Middle frontal gyrus (tissue), 1 donor: ENCODE data around the gene KLK14.

ENCODE experiments used
- DNase-seq: peaks from one replicate; pipeline ENCODE4 v3.0.0-alpha.2; 2015; ENCODE audit warnings: low spot score; ENCODE audit errors: extremely low spot score

The KLK14 gene

DNA sequence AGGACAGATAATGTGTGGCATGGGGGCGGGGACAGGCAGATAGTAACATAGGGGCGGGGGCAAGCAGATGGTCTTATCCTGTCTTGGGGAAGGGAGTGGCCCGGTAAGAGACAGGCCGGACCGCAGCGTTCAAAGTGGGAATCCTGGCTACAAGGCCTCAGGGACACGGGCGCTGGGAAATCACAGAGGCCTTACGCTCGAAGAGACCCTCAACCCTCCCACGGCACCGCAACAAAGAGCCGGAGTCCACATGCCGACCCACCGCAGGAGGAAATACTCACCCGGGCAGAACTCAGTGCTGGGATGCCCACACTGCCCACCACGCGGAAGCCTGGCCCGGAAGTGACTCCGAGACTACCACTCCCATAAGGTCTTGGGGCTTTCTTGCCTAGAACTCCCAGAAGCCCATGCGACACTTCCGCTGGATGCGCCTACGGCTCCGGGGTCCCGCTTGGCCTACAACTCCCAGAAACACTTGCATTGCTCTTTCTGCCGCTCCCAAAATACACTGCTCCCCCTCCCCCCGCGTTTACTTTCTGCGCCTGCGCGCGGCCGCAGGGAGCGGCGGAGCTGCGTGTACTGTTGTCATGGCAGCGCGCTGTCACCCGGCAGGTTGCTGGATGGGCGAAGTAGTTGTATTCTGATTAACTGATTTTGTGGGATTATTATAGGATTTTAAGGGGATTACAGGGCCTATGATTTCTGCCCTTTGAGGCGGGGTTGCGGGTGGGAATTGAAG, 25.5 kb upstream of the KLK14 start, which contains the start of gene CTU1:
CTU1 (minus strand) TSS at position 344 of the 739 bp plus-strand sequence. CDS start 3,840 bp downstream, outside the sequence.
- DNase-seq, result peak; percentile 97

DNA sequence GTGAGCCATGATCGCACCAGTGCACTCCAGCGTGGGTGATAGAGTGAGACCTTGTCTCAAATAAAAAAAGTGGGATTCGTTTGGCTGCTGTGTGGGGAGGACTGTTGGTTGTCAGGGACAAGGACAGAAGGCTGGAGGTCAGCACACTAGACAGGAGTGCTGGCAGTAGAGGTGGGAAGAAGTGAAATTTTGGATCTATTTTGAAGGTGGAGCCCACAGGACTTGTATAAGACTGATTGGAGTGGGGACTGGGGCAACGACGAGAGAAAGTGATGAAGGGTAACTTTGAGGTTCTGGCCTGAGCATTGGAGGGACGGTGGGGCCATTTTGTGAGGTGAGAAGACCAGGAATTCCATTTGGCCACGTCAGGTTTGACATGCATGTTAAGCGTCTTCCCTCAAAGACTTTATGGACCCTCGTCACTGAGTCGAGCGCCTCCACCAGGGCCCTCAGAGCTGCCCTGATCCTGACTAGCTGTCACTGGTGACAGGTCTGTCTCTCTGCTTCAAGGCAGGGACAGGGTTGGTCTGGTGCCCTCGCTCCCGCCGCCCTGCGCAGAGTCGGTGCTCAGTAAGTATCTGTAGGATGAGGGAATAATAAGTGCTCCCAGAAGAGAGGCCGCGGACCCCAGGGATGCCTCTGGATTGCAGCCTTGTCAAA, 24.8 kb upstream of the KLK14 start:
- DNase-seq, result no peak

DNA sequence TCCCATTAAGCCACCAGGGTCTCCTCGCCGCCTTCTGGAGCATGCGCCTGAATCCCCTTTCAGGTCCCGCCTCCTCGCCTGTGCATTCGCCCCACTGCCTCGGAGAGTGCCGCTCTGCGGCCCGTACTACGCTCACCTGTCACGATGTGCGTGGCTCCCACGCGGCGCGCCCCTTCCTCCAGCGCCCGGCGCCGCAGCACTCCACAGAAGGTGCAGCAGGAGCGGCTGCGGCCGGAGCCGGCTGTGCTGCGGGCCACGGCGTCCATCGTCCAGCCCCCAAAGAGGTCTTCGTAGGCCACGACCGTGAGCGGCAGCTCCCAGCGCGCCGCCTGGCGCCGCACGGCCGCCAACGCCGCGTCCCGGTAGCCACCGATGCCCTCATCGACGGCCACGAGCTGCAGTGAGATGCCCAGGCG, 21.2 kb upstream of the KLK14 start:
- DNase-seq, result no peak

DNA sequence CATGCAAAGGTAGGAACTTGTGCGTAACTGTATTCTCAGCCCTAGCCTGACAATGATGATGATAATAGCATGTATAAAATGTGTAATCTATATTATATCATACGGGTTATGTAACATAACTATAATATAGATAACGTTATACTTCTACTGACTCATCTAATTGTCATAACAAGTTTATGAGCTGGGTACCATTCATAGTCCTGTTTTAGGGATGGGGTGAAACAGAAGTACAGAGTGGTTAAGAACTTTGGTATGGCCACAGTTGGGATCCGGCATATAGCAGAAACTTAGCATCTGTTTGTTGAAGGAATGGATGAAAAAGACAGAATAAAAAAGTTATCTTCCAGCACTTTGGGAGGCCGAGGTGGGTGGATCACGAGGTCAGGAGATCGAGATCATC, 20.3 kb upstream of the KLK14 start:
- DNase-seq, result no peak

DNA sequence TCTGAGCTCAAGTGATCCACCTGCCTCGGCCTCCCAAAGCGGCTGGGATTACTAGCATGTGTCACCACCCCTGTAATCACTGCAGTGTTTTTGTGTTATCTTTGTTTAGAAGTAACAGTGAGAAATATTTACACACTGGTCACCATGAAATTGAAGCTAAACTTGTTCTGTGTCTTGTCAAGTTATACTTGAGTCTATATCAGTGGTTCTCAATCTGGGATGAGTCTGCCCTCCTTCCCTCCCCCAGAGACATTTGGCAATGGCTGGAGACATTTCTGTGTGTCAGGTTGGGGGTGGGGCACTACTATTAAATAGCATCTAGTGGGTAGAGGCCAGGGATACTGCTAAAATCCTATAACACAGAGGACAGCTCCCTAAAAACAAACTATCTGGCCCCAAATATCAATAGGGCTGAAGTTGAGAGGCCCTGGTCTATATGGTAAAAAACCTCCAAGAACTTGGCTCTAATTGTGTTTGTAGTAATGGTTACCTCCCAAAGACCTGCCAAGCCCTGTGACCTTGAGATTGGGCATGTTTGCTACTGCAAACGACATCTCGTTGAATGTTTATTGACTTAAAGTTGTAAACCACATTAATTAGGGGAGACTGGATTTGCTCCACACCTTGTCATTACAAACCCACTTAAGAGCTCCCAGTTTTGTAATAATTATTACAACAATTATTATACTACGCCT, 18.6 kb upstream of the KLK14 start:
- DNase-seq, result no peak

DNA sequence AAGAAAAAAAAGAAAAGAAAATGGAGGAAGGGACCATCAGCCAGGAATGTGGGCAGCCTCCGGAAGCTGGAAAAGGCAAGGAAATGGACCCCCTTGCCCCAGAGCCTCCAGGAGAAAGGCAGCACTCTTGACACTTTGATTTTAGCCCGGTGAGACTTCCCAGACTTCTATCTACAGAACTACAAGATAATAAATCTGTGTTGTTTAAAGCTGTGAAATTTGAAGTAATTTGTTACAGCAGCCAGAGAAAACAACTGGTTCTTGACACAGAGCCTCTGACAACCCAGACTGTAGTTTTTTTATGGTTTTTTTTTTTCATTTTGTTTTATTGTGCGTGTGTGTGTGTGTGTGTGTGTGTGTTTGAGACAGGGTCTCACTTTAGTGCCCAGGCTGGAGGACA, 17.9 kb upstream of the KLK14 start:
- no peak for DNase-seq

DNA sequence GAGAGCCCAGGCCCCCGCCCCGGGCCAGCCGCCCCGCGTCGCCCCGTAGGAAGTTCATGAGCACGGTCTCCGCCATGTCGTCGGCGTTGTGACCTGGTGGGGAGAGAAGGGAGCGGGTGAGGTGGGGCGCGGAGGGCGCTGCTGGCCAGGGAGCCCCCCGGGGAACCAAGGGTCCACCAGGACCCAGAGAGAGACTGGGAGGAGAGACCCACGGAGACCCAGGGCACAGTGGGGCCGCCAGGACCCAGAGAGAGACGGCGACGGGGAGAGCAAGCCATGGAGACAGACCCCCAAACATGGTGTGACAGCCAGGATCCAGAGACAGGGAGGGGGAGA, 16.3 kb upstream of the KLK14 start:
- no peak for DNase-seq

DNA sequence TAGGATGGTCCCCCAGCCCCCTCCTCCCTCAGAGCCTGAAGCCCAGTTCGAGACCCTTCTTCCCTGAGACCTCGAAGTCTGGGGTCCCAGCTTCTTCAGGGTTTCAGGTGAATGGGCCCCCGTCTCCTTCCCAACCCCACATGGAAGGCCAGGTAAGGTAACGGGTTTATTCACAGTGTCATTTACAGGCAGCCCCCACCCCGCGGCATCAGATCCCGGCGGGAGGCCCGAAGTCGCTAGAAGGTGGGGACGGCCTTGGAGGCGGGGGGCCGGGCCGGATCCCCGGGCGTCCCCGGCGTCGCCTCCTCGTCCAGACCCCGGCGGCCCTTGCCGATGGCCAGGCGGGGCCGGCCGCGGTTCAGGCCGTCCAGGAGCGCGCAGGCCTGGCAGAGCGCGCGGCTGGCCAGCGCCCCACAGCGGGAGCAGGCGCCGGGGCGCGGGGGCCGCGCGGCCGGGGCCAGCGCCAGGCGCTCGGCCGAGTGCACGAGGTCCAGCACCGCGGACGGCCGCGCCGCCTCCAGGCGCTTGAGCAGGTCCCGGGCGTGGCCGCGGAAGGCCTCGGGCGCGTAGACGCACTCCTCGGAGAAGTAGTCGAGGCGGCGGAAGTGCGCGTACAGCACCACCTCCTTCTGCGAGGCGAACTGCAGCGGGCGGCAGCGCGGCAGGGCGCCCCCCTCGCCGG, 15.8 kb upstream of the KLK14 start:
- DNase-seq, result no peak

DNA sequence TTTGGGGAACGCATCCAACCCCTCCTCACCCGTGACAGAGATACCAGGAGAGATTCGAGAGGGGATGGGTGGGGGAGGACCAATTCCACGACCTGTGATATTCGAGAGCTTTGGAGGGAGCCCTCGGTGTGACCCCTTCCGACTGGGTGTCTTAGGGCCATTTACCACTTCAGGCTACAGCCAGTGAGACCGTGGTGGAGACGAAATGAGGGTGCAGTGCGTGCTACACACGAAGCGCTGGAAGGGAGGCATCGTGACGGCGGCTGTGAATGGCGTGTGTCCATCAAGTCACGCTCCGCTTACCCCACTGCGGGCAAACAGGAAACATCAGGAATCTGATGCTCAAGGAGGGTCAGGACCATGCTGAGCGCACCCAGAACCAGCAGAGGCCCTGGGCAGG, 15.1 kb upstream of the KLK14 start:
- DNase-seq, result no peak

DNA sequence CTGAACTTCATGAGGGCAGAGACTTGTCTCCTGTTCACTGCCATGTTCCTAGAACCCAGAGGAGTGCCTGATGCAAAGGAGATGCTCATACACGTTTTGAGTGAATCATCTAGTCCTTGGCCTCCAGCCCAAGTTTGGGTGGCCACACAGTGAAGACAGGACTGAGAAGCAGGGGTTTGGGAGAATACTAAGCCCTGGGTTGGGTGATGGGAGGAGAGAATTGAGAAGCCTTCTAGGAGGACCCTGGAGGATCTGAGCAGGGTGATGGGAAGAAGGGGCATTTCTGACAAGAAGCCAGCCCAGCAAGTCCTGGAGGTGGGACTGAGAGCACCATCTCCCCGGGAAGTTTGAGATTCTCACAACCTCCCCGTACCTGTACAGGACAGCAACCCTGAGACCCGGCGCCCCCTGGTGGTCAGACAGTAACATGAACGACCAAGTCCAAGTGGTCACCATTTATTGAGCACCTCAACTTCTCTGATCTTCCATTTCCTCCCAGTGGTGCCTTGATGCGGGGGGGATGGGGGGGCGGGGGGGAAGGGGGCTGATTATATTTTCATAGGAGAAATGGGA, 14.6 kb upstream of the KLK14 start:
- DNase-seq, result peak; percentile 14

DNA sequence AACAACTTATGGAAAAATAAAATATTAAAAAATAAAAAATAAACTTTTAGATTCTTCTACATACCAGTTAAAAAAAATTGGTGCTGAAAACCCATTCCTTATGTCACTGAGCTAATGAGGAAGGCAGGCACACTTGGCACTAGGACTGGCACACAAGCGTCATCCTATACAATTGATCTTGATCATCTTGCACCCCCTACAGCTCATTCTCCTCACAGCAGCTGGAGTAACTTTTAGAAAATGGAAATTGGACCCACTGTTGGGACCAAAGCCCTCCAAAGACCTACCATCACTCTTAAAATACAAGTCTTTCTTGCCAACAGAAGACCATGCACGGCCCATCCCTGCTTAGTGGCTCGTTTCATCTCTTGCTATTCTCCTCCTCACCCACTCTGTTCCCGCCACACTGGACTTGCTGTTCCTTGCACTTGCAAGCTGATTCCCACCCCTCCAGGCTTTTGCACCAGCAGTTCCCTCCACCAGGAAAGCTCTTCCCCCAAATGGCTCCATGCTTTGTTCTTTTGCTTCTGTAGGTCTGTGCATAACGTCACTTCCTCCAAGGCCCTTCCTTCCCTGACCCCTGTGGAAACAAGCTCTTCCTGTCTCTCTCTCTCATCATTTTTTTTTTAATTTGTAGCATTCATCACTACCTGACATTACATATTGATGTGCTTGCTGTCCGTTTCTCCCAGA, 13.9 kb upstream of the KLK14 start:
- no peak for DNase-seq

DNA sequence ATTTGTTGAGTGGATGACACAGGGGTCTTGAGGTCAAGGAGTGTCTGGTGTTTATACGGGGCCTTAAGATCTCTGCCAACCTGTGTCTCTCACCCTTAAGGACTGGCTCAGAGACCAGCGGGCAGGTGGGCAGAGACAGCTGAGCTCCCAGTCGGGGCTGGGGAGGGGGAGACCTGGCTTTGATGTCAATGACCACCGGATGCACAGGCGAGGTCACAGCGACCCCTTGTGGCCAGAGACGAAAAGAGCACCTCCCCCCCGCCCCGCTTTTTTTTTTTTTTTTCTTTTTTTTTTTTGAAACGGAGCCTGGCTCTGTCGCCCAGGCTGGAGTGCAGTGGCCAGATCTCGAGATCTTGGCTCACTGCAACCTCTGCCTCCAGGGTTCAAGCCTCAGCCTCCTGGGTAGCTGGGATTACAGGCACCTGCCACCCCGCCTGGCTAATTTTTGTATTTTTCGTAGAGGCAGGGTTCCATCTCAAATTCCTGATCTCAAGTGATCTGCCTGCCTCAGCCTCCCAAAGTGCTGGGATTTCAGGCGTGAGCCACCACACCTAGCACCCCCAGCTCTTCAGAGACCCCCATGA, 12.1 kb upstream of the KLK14 start:
- no peak for DNase-seq

DNA sequence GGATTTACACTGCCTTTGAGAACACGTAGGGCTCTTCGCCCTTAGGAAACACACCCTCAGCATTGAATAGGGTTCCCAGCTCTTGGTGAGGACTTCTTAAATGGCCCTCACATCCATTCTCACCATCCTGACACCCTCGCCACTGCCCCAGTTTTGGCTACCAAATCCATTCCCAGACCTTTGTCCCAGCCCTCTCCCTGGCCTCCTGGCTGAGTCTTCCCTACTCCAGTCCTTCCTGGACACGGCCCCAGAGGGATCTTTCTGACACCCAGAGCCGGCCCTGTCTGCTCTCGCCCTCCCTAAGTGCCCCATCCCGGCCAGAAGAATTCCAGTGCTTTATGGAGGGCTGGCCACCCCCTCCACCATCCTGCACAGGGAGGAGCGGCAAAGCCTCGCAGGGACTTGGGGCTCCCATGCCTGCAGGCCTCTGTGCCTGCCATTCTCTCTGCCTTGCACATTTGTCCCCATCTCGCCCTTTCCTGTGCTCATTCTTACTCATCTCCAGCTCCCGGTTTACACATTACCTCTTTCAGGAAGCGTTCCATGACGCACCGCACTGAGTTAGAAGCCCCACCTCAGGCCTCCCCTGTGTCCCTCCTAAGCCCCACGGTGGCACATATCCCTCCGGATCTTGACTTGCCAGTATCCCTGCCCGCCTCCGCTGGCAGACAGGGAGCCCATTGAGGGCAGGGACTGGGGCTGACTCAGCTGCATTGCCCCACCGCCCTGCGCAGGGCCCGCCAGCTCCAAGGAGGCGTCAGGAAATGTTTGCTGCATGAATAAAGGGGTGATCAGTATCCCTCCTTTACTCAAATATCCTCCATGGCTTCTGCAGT, 11.0 kb upstream of the KLK14 start:
- DNase-seq, result no peak

DNA sequence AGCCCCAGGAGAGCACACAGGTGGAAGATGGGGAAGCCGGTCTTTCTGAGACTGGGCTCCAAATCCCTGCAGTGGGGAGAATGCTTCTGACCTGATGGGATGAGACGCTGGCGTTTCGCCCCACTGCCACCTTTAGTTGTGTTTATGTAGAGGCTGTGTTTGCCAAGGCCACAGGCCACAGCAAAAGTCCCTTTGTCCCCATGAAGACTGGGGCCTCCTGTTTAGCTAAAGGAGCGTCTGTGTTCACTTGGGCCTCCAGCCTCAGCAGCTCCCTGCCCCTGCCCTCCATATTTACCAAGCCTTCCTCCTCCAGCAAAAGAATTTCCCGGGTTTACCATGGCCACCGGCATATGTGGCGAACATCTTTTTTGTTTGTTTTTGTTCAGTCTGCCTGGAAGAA, 10.4 kb upstream of the KLK14 start:
- no peak for DNase-seq

DNA sequence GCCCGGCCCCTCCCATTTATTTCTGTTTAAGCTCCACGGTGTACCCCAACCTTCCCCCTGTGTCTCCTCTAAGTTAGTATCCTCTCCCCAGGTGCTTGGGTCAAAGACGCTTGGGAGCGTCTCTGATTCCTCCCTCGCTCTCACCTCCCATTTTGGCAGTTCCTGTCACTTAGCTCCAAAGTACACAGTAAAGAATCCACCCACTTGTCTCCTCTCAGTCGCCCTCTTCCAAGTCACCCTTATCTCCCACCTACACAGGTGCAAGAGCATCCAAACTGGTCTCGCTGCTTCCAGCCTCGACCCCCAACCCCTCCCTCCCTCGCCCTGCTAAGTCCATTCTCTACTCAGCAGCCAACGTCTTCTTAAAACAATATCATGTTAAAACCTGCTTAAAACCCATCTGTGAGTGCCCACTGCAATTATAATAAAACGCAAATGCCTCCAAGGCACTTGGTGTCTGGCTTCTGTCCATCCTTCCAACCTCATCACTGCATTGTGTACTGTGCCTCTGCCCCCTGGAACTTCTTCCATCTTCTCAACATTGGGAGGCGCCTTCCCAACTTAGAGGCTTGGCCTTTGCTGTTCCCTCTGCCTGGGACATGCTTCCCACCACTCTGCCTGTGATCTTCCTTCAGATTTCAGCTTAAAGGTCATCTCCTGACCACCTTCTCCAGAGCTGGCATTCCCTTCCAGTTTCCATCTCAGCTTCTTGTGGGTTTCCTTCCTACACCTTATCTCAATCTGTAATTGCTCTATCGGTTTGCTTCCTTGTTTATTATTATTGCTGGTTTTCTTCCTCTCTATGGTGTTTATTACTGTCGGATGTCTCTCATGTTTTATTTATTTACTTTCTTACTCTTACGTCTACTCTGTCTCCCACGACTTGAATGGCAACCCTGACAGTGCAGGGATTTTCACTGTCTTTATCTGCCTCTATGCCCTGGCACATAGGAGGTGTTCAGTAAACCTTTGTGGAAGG, 9.5 kb upstream of the KLK14 start:
- no peak for DNase-seq

DNA sequence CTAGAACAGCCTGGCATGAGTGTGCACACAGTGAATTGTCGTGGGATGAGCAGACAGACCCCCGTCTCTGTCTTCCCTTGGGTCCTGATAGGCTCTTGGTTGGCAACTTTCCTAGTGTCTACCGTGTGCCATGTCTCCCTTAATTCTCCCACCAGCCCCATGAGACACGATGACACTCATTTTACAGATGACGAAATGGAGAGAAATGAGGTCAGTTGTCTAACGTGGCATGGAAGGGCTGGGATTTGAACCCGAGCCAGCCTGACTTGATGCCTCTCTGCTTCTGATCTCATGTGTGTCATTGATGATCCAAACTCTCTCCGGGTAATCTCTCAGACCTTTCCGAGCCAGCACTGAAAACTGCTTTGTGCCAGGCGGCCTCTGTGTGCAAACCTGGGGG, 8.4 kb upstream of the KLK14 start:
- no peak for DNase-seq

DNA sequence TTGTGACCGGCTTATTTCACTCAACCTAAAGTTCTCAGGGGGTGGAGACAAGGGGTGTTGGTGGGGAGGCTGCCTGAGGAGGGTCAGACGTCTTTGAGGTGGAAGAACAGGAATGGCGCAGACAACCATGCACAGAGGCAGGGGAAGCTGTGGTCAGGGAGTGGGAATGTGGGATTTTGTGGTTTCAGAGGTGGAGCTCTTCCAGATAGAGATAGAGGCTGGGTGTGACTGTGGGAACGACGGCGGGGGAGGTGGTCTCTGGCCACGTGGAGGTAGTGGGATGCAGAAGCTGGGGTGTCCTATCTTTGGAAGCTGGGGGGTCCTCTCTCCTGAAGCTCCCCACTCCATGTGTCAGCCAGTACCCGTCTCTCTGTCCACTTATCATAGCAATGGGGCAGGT, 7.8 kb upstream of the KLK14 start:
- no peak for DNase-seq

DNA sequence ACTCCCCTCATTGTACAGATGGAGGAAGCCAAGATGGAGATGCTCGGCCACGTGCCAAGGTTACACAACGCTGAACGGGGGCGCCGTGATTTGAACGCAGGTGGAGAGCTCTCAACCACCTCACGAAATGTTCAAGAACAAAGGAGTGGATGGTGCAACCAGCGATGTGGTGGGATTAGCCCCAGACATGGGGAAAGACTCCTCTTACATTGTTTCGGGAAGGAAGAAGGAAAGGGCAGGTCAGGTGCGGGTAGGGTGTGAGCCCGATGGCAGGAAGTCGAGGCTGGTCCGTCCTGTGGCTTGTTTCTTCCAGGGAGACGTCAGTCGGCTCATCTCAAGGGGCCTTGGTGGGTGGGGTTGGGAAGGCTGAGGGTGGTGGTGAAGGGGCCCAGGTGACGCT, 7.1 kb upstream of the KLK14 start:
- DNase-seq, result no peak
